Skeletal muscle satellite cell (primary cell): ENCODE data around the gene PARD6B.

Experiments used
- H3K27me3 ChIP-seq: 2 replicates; pipeline ENCODE4 v1.7.0; 2013; ENCODE audit warnings: low read length; ENCODE audit not compliant: control insufficient read depth, insufficient read depth
- H3K36me3 ChIP-seq: 2 replicates; pipeline ENCODE4 v1.7.0; 2013; ENCODE audit warnings: mild to moderate bottlenecking, control low read depth, low read length; ENCODE audit not compliant: insufficient read depth
- H3K4me1 ChIP-seq: 2 replicates; pipeline ENCODE4 v1.7.0; 2013; ENCODE audit warnings: low read length; ENCODE audit not compliant: control insufficient read depth, insufficient read depth
- H3K4me2 ChIP-seq: 2 replicates; pipeline ENCODE4 v1.7.0; 2013; ENCODE audit warnings: mild to moderate bottlenecking, low read length
- H3K4me3 ChIP-seq: 2 replicates; pipeline ENCODE4 v1.7.0; 2013; ENCODE audit warnings: low read length
- H3K9ac ChIP-seq: 2 replicates; pipeline ENCODE4 v1.7.0; 2013; ENCODE audit warnings: mild to moderate bottlenecking, low read depth, low read length, moderate library complexity
- H3K9me3 ChIP-seq: replicated peaks from 2 replicates; pipeline ENCODE4 v1.7.0; 2013; ENCODE audit warnings: mild to moderate bottlenecking, control low read depth, low read length

Gene PARD6B

GRCh38 chr20:50735813-50736212 lies 4.4 kb downstream of the PARD6B start:
- no peaks in the 10 kb centered on the region for H3K36me3 ChIP-seq
- H3K9ac ChIP-seq: no peak overlapping the region
- no peak overlapping the region for H3K4me3 ChIP-seq
- no peak overlapping the region for H3K4me2 ChIP-seq
- peaks cover 27% of the 10 kb centered on the region for H3K27me3 ChIP-seq
- no peaks in the 10 kb centered on the region for H3K9me3 ChIP-seq
- peaks cover 7% of the 10 kb centered on the region for H3K4me1 ChIP-seq

- no peak overlapping the region for H3K4me3 ChIP-seq
- no peak overlapping the region for H3K4me2 ChIP-seq
- no peaks in the 10 kb centered on the region for H3K36me3 ChIP-seq
- H3K9ac ChIP-seq: no peak overlapping the region
- H3K27me3 ChIP-seq: peaks cover 16% of the 10 kb centered on the region
- H3K9me3 ChIP-seq: no peaks in the 10 kb centered on the region
- peaks cover 4% of the 10 kb centered on the region for H3K4me1 ChIP-seq
Observed at GRCh38 chr20:50737352-50737751, 6.0 kb downstream of the PARD6B start.

- H3K4me3 ChIP-seq: no peak overlapping the region
- no peak overlapping the region for H3K9ac ChIP-seq
- peaks cover 13% of the 10 kb centered on the region for H3K4me1 ChIP-seq
- H3K9me3 ChIP-seq: no peaks in the 10 kb centered on the region
- no peak overlapping the region for H3K4me2 ChIP-seq
- H3K27me3 ChIP-seq: peaks cover 4% of the 10 kb centered on the region
- no peaks in the 10 kb centered on the region for H3K36me3 ChIP-seq
Observed at GRCh38 chr20:50743087-50743486, 11.7 kb downstream of the PARD6B start.

- H3K9ac ChIP-seq: peak overlapping the region; percentile 25
- no peaks in the 10 kb centered on the region for H3K9me3 ChIP-seq
- no peaks in the 10 kb centered on the region for H3K27me3 ChIP-seq
- peak overlapping the region; percentile 46 for H3K4me2 ChIP-seq
- no peaks in the 10 kb centered on the region for H3K36me3 ChIP-seq
- no peak overlapping the region for H3K4me3 ChIP-seq
- peaks cover 13% of the 10 kb centered on the region for H3K4me1 ChIP-seq
Observed at GRCh38 chr20:50744143-50744792, 12.9 kb downstream of the PARD6B start.

- Histone ChIP-seq H3K4me1 (peaks cover 13% of the 10 kb centered on the region), H3K27me3 (peaks cover 12% of the 10 kb centered on the region), H3K36me3 (no peaks in the 10 kb centered on the region), H3K9me3 (no peaks in the 10 kb centered on the region), H3K4me2 (no peak overlapping the region), H3K4me3 (no peak overlapping the region), H3K9ac (no peak overlapping the region)
Observed at GRCh38 chr20:50745634-50746137, 14.3 kb downstream of the PARD6B start.

- Histone ChIP-seq H3K36me3 (no peaks in the 10 kb centered on the region), H3K27me3 (peaks cover 12% of the 10 kb centered on the region), H3K4me3 (no peak overlapping the region), H3K4me2 (no peak overlapping the region), H3K9me3 (no peaks in the 10 kb centered on the region), H3K9ac (no peak overlapping the region), H3K4me1 (peaks cover 13% of the 10 kb centered on the region)
Observed at GRCh38 chr20:50746138-50746940, 15.0 kb downstream of the PARD6B start.

GRCh38 chr20:50747275-50747674 lies 15.9 kb downstream of the PARD6B start:
- Histone ChIP-seq H3K36me3 (no peaks in the 10 kb centered on the region), H3K4me3 (no peak overlapping the region)

GRCh38 chr20:50750145-50750671 lies 18.8 kb downstream of the PARD6B start:
- Histone ChIP-seq H3K4me3 (no peak overlapping the region), H3K9me3 (no peaks in the 10 kb centered on the region), H3K4me2 (no peak overlapping the region), H3K36me3 (no peaks in the 10 kb centered on the region), H3K9ac (no peak overlapping the region), H3K27me3 (peaks cover 36% of the 10 kb centered on the region), H3K4me1 (no peaks in the 10 kb centered on the region)

More at GRCh38 chr20:50747275-50747674, 15.9 kb downstream of the PARD6B start:
- no peak overlapping the region for H3K4me2 ChIP-seq
- H3K9me3 ChIP-seq: no peaks in the 10 kb centered on the region
- no peak overlapping the region for H3K9ac ChIP-seq
- H3K4me1 ChIP-seq: peaks cover 9% of the 10 kb centered on the region
- H3K27me3 ChIP-seq: peaks cover 18% of the 10 kb centered on the region

GRCh38 chr20:50753152-50753551 lies 21.8 kb downstream of the PARD6B start:
- no peaks in the 10 kb centered on the region for H3K9me3 ChIP-seq
- H3K9ac ChIP-seq: no peak overlapping the region

GRCh38 chr20:50754420-50754819 lies 23.0 kb downstream of the PARD6B start:
- H3K27me3 ChIP-seq: peaks cover 43% of the 10 kb centered on the region
- no peaks in the 10 kb centered on the region for H3K4me1 ChIP-seq
- H3K4me2 ChIP-seq: no peak overlapping the region
- H3K9ac ChIP-seq: no peak overlapping the region
- no peaks in the 10 kb centered on the region for H3K36me3 ChIP-seq
- no peaks in the 10 kb centered on the region for H3K9me3 ChIP-seq
- H3K4me3 ChIP-seq: no peak overlapping the region

More at GRCh38 chr20:50753152-50753551, 21.8 kb downstream of the PARD6B start:
- Histone ChIP-seq H3K36me3 (no peaks in the 10 kb centered on the region), H3K27me3 (peaks cover 43% of the 10 kb centered on the region), H3K4me1 (no peaks in the 10 kb centered on the region), H3K4me2 (no peak overlapping the region), H3K4me3 (no peak overlapping the region)

GRCh38 chr20:50756447-50756846 lies 25.1 kb downstream of the PARD6B start:
- Histone ChIP-seq H3K4me1 (peaks cover 4% of the 10 kb centered on the region), H3K9me3 (no peaks in the 10 kb centered on the region), H3K27me3 (peaks cover 30% of the 10 kb centered on the region), H3K9ac (no peak overlapping the region), H3K4me2 (no peak overlapping the region), H3K36me3 (no peaks in the 10 kb centered on the region), H3K4me3 (no peak overlapping the region)
